GM12878 (cell line): Measurements from ENCODE around the gene DMD. TPM values are rescaled to one million over a fixed set of nuclear protein-coding genes. Genes with fewer than 3 reads are reported as not detected.

Source experiments
- ATAC-seq: fragments of 200-7000 bp; cut with Tn5 transposase; 3 replicates; pipeline ENCODE4 v1.9.1; 2020; ENCODE audit warnings: mild to moderate bottlenecking, moderate library complexity
- BruUV-seq: library from RNA; stranded (reverse); fragments of 400-500 nt; replicated peaks from 2 replicates; lab custom pipeline; 2021; lab: Mats Ljungman, UMichigan
- CTCF ChIA-PET: fragments of 300-600 bp; sonication (Branson Sonifier 250); formaldehyde crosslinking; extraction: SDS; loops from one replicate; lab custom pipeline; 2021; ENCODE audit warnings: inconsistent platforms; lab: Yijun Ruan, JAX
- POLR2A ChIA-PET: fragments of 350-600 bp; formaldehyde crosslinking; extraction: SDS; loops from one replicate; lab custom pipeline; 2021; ENCODE audit warnings: inconsistent platforms; lab: Charles Lee
- RAD21 ChIA-PET: fragments of 300-600 bp; sonication (Branson Sonifier 250); formaldehyde crosslinking; loops from one replicate; lab custom pipeline; 2023; ENCODE audit warnings: antibody characterized with exemption; ENCODE audit not compliant: unreplicated experiment; lab: Charles Lee
- SMC1A ChIA-PET: fragments of 300-600 bp; sonication (Branson Sonifier 250); formaldehyde crosslinking; loops from one replicate; lab custom pipeline; 2023; ENCODE audit not compliant: unreplicated experiment, uncharacterized antibody; lab: Charles Lee
- DNase-seq: peaks from one replicate; pipeline ENCODE4 v3.0.0-alpha.2; 2011; ENCODE audit warnings: low read depth, low spot score
- FAIRE-seq: peaks from 3 replicates; lab custom pipeline; 2011; peaks lifted over from hg19 to GRCh38; lab: Jason Lieb, UNC
- H2AFZ ChIP-seq: 2 replicates; pipeline ENCODE4 v1.6.0; 2011; ENCODE audit warnings: low read depth, low read length, control low read depth; ENCODE audit not compliant: control insufficient read depth
- H3K27ac ChIP-seq: 2 replicates; pipeline ENCODE4 v1.5.1; 2011; ENCODE audit warnings: control low read depth; ENCODE audit not compliant: control insufficient read depth, insufficient read depth
- H3K27me3 ChIP-seq, 2 experiments: replicated peaks in 1 of 2; 2 replicates each; pipeline versions ENCODE4 v1.6.0 to v1.6.1; 2011; ENCODE audit warnings: low read length in 1 of 2; ENCODE audit not compliant: control insufficient read depth in 2 of 2, insufficient read depth in 2 of 2
- H3K36me3 ChIP-seq, 2 experiments: 2 replicates each; pipeline ENCODE4 v1.5.1; 2011; ENCODE audit warnings: low read length in 1 of 2; ENCODE audit not compliant: control insufficient read depth in 2 of 2, insufficient read depth in 2 of 2
- H3K4me1 ChIP-seq: 2 replicates; pipeline ENCODE4 v1.6.1; 2011; ENCODE audit warnings: mild to moderate bottlenecking, low read length, moderate library complexity, mixed read lengths; ENCODE audit not compliant: control insufficient read depth, insufficient read depth
- H3K4me2 ChIP-seq: 2 replicates; pipeline ENCODE4 v1.6.0; 2011; ENCODE audit warnings: control low read depth; ENCODE audit not compliant: control insufficient read depth, insufficient read depth
- H3K4me3 ChIP-seq: fragments of 200-600 bp; sonication (generic); 2 replicates; pipeline ENCODE4 v1.5.1; 2016
- H3K79me2 ChIP-seq: 2 replicates; pipeline ENCODE4 v1.6.0; 2011; ENCODE audit warnings: low read length; ENCODE audit not compliant: control insufficient read depth, insufficient read depth
- H3K9ac ChIP-seq: 2 replicates; pipeline ENCODE4 v1.8.0; 2011; ENCODE audit warnings: low read length, control low read depth, mixed read lengths; ENCODE audit not compliant: control insufficient read depth, insufficient read depth
- H3K9me3 ChIP-seq: replicated peaks from 3 replicates; pipeline ENCODE4 v1.5.1; 2011; ENCODE audit warnings: mild to moderate bottlenecking, low read length; ENCODE audit not compliant: control insufficient read depth, insufficient read depth
- H4K20me1 ChIP-seq: 2 replicates; pipeline ENCODE4 v1.6.0; 2011; ENCODE audit not compliant: control insufficient read depth, insufficient read depth
- CHD4 ChIP-seq: fragments of 200-600 bp; sonication (generic); IDR thresholded peaks from 2 replicates; pipeline ENCODE4 v1.6.1; 2016; ENCODE audit warnings: mild to moderate bottlenecking
- E2F4 ChIP-seq: IDR thresholded peaks from 2 replicates; pipeline ENCODE4 v1.6.1; 2012; ENCODE audit warnings: low read depth, low read length, improper control_type of control experiment
- FOXM1 ChIP-seq: IDR thresholded peaks from 2 replicates; pipeline ENCODE4 v1.6.1; 2012; ENCODE audit warnings: low read depth, mild to moderate bottlenecking, inconsistent platforms, low read length, moderate library complexity
- HCFC1 ChIP-seq: fragments of 150-350 bp; IDR thresholded peaks from 2 replicates; pipeline ENCODE4 v1.6.1; 2014; ENCODE audit warnings: low read length
- LARP7 ChIP-seq: fragments of 450-650 bp; IDR thresholded peaks from 2 replicates; pipeline ENCODE4 v1.6.1; 2017; ENCODE audit warnings: mild to moderate bottlenecking
- MTA3 ChIP-seq: IDR thresholded peaks from 2 replicates; pipeline ENCODE4 v1.6.1; 2012; ENCODE audit warnings: low read length, inconsistent platforms, borderline replicate concordance
- NR2C2 ChIP-seq: IDR thresholded peaks from 2 replicates; pipeline ENCODE4 v1.6.1; 2011; ENCODE audit warnings: borderline replicate concordance, low read depth; ENCODE audit not compliant: control insufficient read depth, insufficient read length
- STAT3 ChIP-seq: IDR thresholded peaks from 2 replicates; pipeline ENCODE4 v1.6.1; 2011; ENCODE audit warnings: low read depth, low read length, improper control_type of control experiment
- TCF3 ChIP-seq: IDR thresholded peaks from 2 replicates; pipeline ENCODE4 v1.6.1; 2012; ENCODE audit warnings: low read depth, mild to moderate bottlenecking, low read length, borderline replicate concordance; ENCODE audit not compliant: insufficient read depth
- ZBTB4 ChIP-seq: fragments of 450-650 bp; formaldehyde crosslinking; IDR thresholded peaks from 2 replicates; pipeline ENCODE4 v1.4.0; 2022; ENCODE audit warnings: mild to moderate bottlenecking, moderate library complexity
- in situ Hi-C: fragments of 300-500 bp; cut with MboI; formaldehyde crosslinking; loops from 9 replicates; pipeline ENCODE4 v1.14.3; 2018; ENCODE audit warnings: mixed read lengths
- intact Hi-C: fragments of 100-400 bp; cut with micrococcal nuclease; formaldehyde crosslinking; loops from one replicate; pipeline ENCODE4 v1.14.2; 2022; ENCODE audit not compliant: unreplicated experiment
- polyA plus RNA-seq, 11 experiments: library from polyadenylated mRNA; depleted of rRNA in 4 of 11; unstranded in 6 of 11; stranded (reverse) in 5 of 11; fragments of >200 nt; fragmentation: Nextera tagmentation in 4 of 11; fragmentation: Illumina TruSeq in 1 of 11; extraction: Ambion mirVana in 4 of 11; extraction: Trizol in 1 of 11; gene quantifications; 1 replicate in 1 of 11; 2 replicates in 10 of 11; pipeline versions ENCODE4 v1.2.1 to v1.2.3, GENCODE V29; 2011 to 2016; ENCODE audit warnings: inconsistent platforms in 2 of 11, missing spikeins in 2 of 11, low read depth in 1 of 11
- total RNA-seq, 4 experiments: library from RNA; depleted of rRNA in 3 of 4; stranded (reverse); fragments of >200 nt in 3 of 4; fragmentation: Illumina TruSeq in 1 of 4; extraction: Trizol in 1 of 4; gene quantifications; 2 replicates each; pipeline versions ENCODE4 v1.2.1 to v1.2.3, GENCODE V29; 2013 to 2021

Gene DMD
- total and polyA plus RNA-seq, 10 of the 15 experiments (the other 5 are each of a cell fraction or from before 2014, with no cell fraction given), result 1.4 to 24.3 (median 4.3) TPM

GRCh38 chrX:31297881-31298280, 1913.5 kb downstream of the DMD start:
- no peak overlapping the region for H3K27ac ChIP-seq
- FAIRE-seq, result no peak
- no peak for DNase-seq
- in situ Hi-C loops, result loop anchor here (5.0 kb wide), 1 partner anchor 261 kb away; no protein-coding TSS in a partner anchor
- no peak for ATAC-seq
- no peak overlapping the region for H3K9ac ChIP-seq
- no peak overlapping the region for H3K4me2 ChIP-seq
- H3K27me3 ChIP-seq, result no peaks in the 10 kb centered on the region; a peak in 1 of 4 replicates
- intact Hi-C loops, result no loop called here
- CTCF ChIA-PET, result no interaction called here
- no peaks in the 10 kb centered on the region for H3K4me1 ChIP-seq
- no peak overlapping the region for H3K4me3 ChIP-seq
- H3K9me3 ChIP-seq, result no peaks in the 10 kb centered on the region; the same call in 2 of the 3 replicates
- POLR2A ChIA-PET, result no interaction called here
- H2AFZ ChIP-seq, result no peak overlapping the region
- TF ChIP-seq E2F4 (no peak), LARP7 (no peak), FOXM1 (no peak), STAT3 (no peak), CHD4 (no peak), TCF3 (no peak), ZBTB4 (no peak), HCFC1 (no peak), NR2C2 (no peak), MTA3 (no peak)
- H3K36me3 ChIP-seq, result no peaks in the 10 kb centered on the region
- SMC1A ChIA-PET, result interaction anchor here (7.0 kb wide), 1 partner anchor 259 kb away, joined by 159 read pairs; no protein-coding TSS in a partner anchor
- no TSS peak for BruUV-seq
- no peaks in the 10 kb centered on the region for H4K20me1 ChIP-seq
- H3K79me2 ChIP-seq, result no peaks in the 10 kb centered on the region
- RAD21 ChIA-PET, result interaction anchor here (0.7 to 1.2 kb wide), 2 partner anchors 259 to 261 kb away, joined by 3 to 5 read pairs; no protein-coding TSS in a partner anchor
